Neural cell (in vitro differentiated cells): ENCODE results near the gene TXNL1.

ENCODE experiments used
- EZH2 ChIP-seq: fragments of 200-600, 300-800 bp; shearing (Covaris generic), sonication (generic); IDR thresholded peaks from 2 replicates; pipeline ENCODE4 v1.6.1; 2014; ENCODE audit warnings: antibody characterized with exemption, low read length, borderline replicate concordance, mild to moderate bottlenecking; ENCODE audit not compliant: insufficient read depth, poor library complexity, severe bottlenecking
- RAD21 ChIP-seq: fragments of 450-650 bp; conservative IDR thresholded peaks from 2 replicates; pipeline ENCODE4 v1.6.1; 2014; ENCODE audit warnings: antibody characterized with exemption, mild to moderate bottlenecking, moderate library complexity
- TAF1 ChIP-seq: IDR thresholded peaks from 2 replicates; pipeline ENCODE4 v1.6.1; 2012; ENCODE audit warnings: low read depth
- TF ChIP-seq, protein P1 (sequence below): fragments of 450-650 bp; IDR thresholded peaks from 2 replicates; pipeline ENCODE4 v1.5.1; 2014; ENCODE audit warnings: antibody characterized with exemption, mild to moderate bottlenecking, moderate library complexity; ENCODE audit not compliant: poor library complexity, severe bottlenecking

DNA sequence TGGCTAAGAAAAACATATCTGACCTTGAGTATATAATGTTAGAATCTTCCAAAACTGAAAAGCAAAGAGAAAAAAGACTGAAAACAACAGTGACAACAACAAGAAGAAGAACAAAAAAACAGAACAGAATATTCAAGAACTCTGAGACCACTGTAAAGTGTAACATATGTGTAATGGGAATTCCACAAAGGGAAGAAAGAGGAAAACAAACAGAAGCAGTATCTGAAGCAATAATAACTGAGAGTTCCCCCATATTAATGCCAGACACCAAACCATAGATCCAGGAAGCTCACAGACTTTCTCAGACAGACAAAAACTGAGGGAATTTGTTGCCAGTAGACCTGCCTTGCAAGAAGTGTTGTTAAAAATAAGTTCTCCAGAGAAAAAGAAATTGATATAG, 58.9 kb downstream of the TXNL1 start:
- TF ChIP-seq TAF1 (no peak), EZH2 (no peak), RAD21 (no peak)
- TF ChIP-seq, protein P1, sequence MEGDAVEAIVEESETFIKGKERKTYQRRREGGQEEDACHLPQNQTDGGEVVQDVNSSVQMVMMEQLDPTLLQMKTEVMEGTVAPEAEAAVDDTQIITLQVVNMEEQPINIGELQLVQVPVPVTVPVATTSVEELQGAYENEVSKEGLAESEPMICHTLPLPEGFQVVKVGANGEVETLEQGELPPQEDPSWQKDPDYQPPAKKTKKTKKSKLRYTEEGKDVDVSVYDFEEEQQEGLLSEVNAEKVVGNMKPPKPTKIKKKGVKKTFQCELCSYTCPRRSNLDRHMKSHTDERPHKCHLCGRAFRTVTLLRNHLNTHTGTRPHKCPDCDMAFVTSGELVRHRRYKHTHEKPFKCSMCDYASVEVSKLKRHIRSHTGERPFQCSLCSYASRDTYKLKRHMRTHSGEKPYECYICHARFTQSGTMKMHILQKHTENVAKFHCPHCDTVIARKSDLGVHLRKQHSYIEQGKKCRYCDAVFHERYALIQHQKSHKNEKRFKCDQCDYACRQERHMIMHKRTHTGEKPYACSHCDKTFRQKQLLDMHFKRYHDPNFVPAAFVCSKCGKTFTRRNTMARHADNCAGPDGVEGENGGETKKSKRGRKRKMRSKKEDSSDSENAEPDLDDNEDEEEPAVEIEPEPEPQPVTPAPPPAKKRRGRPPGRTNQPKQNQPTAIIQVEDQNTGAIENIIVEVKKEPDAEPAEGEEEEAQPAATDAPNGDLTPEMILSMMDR = no peak
